ENCODE results near the gene SRPK2. TPM values are rescaled to one million over a fixed set of nuclear protein-coding genes. Genes with fewer than 3 reads are reported as not detected.
"Not testable (repeated sequence)": the region's sequence is repeated elsewhere in the genome, so short reads cannot be mapped to it uniquely, and the experiment has no call there.

Gene SRPK2
- total RNA-seq, 1 experiment from 2014 or later, result 50.5 TPM

DNA sequence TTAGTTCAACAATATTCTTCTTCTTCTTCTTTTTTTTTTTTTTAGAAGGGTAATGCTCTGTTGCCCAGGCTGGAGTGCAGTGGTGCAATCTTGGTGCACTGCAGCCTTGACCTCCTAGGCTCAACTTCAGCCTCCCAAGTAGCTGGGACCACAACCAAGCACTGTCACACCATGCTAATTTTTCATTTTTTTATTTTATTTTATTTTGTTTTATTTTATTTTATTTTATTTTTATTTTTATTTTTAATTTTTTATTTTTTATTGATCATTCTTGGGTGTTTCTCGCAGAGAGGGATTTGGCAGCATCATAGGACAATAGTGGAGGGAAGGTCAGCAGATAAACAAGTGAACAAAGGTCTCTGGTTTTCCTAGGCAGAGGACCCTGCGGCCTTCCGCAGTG lies 21.1 kb upstream of the SRPK2 start:
- H3K36me3 Mint-ChIP-seq; H3K4me1 Mint-ChIP-seq; H3K27me3 Mint-ChIP-seq (ENCODE audit: low read depth); ATAC-seq; H3K4me3 Mint-ChIP-seq; CTCF ChIA-PET; H3K9me3 Mint-ChIP-seq; H3K27ac Mint-ChIP-seq; DNase-seq (ENCODE audit: low spot score): not testable (repeated sequence)
- TF ChIP-seq HMGA2 (CRISPR knock-in tag; IDR thresholded peaks at IDR 0.05), result peak; percentile 91
- POLR2A ChIA-PET, result interaction anchor here (0.7 kb wide), 1 partner anchor 245 kb away, joined by 3 read pairs; no protein-coding TSS in a partner anchor

DNA sequence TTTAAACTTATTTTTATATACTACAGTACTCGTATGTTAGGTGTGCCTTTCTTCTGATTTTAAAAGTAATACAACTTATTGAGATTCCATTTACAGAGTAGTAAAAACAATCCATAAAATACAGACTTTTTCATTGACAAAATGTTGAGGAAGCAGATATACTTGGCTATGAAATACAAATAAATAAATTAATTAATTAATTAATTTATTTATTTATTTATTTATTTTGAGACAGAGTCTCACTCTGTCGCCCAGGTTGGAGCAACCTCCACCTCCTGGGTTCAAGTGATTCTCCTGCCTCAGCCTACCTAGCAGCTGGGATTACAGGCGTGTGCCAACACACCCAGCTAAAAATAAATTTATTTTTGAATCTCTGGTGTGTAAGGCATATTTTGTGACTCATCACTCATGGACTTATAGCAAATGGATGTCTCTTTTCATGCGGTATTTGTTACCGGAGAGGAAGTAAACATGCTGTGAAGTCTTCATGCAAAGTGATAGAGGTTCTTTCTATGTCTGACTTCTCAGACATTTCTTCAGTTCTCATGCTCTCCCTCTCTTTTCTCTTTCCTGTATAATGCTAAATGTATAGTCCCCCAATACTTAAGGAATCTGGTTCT lies 20.2 kb upstream of the SRPK2 start:
- CTCF ChIA-PET, result no interaction called here
- peak; percentile 90 for TF ChIP-seq HMGA2 (CRISPR knock-in tag; IDR thresholded peaks at IDR 0.05)
- no peak for TF ChIP-seq NFE2L1 (CRISPR knock-in tag; IDR thresholded peaks at IDR 0.05)
- TF ChIP-seq, protein P1, sequence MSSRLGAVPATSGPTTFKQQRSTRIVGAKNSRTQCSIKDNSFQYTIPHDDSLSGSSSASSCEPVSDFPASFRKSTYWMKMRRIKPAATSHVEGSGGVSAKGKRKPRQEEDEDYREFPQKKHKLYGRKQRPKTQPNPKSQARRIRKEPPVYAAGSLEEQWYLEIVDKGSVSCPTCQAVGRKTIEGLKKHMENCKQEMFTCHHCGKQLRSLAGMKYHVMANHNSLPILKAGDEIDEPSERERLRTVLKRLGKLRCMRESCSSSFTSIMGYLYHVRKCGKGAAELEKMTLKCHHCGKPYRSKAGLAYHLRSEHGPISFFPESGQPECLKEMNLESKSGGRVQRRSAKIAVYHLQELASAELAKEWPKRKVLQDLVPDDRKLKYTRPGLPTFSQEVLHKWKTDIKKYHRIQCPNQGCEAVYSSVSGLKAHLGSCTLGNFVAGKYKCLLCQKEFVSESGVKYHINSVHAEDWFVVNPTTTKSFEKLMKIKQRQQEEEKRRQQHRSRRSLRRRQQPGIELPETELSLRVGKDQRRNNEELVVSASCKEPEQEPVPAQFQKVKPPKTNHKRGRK (CRISPR knock-in tag; IDR thresholded peaks at IDR 0.05; ENCODE audit: borderline replicate concordance), result no peak
- TF ChIP-seq, protein P2, sequence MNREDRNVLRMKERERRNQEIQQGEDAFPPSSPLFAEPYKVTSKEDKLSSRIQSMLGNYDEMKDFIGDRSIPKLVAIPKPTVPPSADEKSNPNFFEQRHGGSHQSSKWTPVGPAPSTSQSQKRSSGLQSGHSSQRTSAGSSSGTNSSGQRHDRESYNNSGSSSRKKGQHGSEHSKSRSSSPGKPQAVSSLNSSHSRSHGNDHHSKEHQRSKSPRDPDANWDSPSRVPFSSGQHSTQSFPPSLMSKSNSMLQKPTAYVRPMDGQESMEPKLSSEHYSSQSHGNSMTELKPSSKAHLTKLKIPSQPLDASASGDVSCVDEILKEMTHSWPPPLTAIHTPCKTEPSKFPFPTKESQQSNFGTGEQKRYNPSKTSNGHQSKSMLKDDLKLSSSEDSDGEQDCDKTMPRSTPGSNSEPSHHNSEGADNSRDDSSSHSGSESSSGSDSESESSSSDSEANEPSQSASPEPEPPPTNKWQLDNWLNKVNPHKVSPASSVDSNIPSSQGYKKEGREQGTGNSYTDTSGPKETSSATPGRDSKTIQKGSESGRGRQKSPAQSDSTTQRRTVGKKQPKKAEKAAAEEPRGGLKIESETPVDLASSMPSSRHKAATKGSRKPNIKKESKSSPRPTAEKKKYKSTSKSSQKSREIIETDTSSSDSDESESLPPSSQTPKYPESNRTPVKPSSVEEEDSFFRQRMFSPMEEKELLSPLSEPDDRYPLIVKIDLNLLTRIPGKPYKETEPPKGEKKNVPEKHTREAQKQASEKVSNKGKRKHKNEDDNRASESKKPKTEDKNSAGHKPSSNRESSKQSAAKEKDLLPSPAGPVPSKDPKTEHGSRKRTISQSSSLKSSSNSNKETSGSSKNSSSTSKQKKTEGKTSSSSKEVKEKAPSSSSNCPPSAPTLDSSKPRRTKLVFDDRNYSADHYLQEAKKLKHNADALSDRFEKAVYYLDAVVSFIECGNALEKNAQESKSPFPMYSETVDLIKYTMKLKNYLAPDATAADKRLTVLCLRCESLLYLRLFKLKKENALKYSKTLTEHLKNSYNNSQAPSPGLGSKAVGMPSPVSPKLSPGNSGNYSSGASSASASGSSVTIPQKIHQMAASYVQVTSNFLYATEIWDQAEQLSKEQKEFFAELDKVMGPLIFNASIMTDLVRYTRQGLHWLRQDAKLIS (CRISPR knock-in tag; IDR thresholded peaks at IDR 0.05; ENCODE audit: borderline replicate concordance), result no peak
- TF ChIP-seq, protein P3, sequence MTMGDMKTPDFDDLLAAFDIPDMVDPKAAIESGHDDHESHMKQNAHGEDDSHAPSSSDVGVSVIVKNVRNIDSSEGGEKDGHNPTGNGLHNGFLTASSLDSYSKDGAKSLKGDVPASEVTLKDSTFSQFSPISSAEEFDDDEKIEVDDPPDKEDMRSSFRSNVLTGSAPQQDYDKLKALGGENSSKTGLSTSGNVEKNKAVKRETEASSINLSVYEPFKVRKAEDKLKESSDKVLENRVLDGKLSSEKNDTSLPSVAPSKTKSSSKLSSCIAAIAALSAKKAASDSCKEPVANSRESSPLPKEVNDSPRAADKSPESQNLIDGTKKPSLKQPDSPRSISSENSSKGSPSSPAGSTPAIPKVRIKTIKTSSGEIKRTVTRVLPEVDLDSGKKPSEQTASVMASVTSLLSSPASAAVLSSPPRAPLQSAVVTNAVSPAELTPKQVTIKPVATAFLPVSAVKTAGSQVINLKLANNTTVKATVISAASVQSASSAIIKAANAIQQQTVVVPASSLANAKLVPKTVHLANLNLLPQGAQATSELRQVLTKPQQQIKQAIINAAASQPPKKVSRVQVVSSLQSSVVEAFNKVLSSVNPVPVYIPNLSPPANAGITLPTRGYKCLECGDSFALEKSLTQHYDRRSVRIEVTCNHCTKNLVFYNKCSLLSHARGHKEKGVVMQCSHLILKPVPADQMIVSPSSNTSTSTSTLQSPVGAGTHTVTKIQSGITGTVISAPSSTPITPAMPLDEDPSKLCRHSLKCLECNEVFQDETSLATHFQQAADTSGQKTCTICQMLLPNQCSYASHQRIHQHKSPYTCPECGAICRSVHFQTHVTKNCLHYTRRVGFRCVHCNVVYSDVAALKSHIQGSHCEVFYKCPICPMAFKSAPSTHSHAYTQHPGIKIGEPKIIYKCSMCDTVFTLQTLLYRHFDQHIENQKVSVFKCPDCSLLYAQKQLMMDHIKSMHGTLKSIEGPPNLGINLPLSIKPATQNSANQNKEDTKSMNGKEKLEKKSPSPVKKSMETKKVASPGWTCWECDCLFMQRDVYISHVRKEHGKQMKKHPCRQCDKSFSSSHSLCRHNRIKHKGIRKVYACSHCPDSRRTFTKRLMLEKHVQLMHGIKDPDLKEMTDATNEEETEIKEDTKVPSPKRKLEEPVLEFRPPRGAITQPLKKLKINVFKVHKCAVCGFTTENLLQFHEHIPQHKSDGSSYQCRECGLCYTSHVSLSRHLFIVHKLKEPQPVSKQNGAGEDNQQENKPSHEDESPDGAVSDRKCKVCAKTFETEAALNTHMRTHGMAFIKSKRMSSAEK (CRISPR knock-in tag; IDR thresholded peaks at IDR 0.05; ENCODE audit: borderline replicate concordance), result no peak
- DNase-seq (ENCODE audit: low spot score) (no peak), ATAC-seq (no peak)
- H3K27me3 Mint-ChIP-seq (ENCODE audit: low read depth), result no peaks in the 10 kb centered on the region
- H3K4me3 Mint-ChIP-seq, result no peak overlapping the region
- no peaks in the 10 kb centered on the region for H3K4me1 Mint-ChIP-seq
- H3K27ac Mint-ChIP-seq, result no peak overlapping the region
- H3K36me3 Mint-ChIP-seq, result no peaks in the 10 kb centered on the region
- POLR2A ChIA-PET, result interaction anchor here (0.7 kb wide), 1 partner anchor 246 kb away, joined by 3 read pairs; no protein-coding TSS in a partner anchor
- H3K9me3 Mint-ChIP-seq, result no peaks in the 10 kb centered on the region

DNA sequence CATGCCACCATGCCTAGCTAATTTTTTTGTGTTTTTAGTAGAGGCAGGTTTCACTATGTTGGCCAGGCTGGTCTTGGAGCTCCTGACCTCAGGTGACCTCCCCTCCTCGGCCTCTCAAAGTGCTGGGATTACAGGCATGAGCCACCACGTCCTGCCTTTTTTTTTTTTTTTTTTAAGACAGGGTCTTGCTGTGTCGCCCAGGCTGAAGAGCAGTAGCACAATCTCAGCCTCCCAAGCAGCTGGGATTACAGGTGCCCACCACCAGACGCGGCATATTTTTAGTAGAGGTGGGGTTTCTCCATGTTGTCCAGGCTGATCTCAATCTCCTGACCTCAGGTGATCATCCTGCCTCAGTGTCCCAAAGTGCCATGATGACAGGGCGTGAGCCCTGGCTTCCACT lies 14.4 kb upstream of the SRPK2 start:
- DNase-seq (ENCODE audit: low spot score), result no peak
- POLR2A ChIA-PET, result no interaction called here
- TF ChIP-seq ZNF121 (CRISPR knock-in tag; IDR thresholded peaks at IDR 0.05), result 0 out of 2 replicates have a peak, but pooled peaks have one; percentile 11
- no peak for TF ChIP-seq TEAD1 (CRISPR knock-in tag; IDR thresholded peaks at IDR 0.05)
- H3K9me3 Mint-ChIP-seq, result no peaks in the 10 kb centered on the region
- H3K27ac Mint-ChIP-seq, result no peak overlapping the region
- no peak for ATAC-seq
- CTCF ChIA-PET, result interaction anchor here (0.6 to 2.2 kb wide), 5 partner anchors 15 to 129 kb away, joined by 3 to 11 read pairs (median 3); partner anchors contain the start of genes RINT1 and SRPK2
- H3K27me3 Mint-ChIP-seq (ENCODE audit: low read depth), result no peaks in the 10 kb centered on the region
- peaks cover 10% of the 10 kb centered on the region; the same call in 1 of the 2 replicates for H3K4me1 Mint-ChIP-seq
- H3K4me3 Mint-ChIP-seq, result no peak overlapping the region
- no peaks in the 10 kb centered on the region for H3K36me3 Mint-ChIP-seq
